CD14-positive monocyte (primary cell): ENCODE measurements around the gene BNC2. TPM values are rescaled to one million over a fixed set of nuclear protein-coding genes. Genes with fewer than 3 reads are reported as not detected.

Source experiments
- DNase-seq, 3 donors: peaks; one replicate each; pipeline ENCODE4 v3.0.0-alpha.2; 2011 to 2022
- H2AFZ ChIP-seq: 2 replicates; pipeline ENCODE4 v1.6.0; 2012; ENCODE audit warnings: mild to moderate bottlenecking, low read depth, low read length, inconsistent platforms; ENCODE audit not compliant: insufficient read depth, poor library complexity, severe bottlenecking
- H3K27ac ChIP-seq, 2 donors: 1 replicate in 1 of 2; 2 replicates in 1 of 2; pipeline ENCODE4 v1.5.1; 2012 to 2013; ENCODE audit warnings: low read length in 2 of 2, control low read depth in 1 of 2, inconsistent platforms in 1 of 2, low read depth in 1 of 2, mild to moderate bottlenecking in 1 of 2
- H3K27me3 ChIP-seq, 2 donors: one replicate each; pipeline versions ENCODE4 v1.6.0 to v1.6.1; 2011 to 2013; ENCODE audit warnings: low read length in 2 of 2; ENCODE audit not compliant: control insufficient read depth in 2 of 2, insufficient read depth in 2 of 2
- H3K36me3 ChIP-seq, 2 donors: replicated peaks in 1 of 2; 1 replicate in 1 of 2; 2 replicates in 1 of 2; pipeline versions ENCODE4 v1.5.1 to v1.6.1; 2012 to 2013; ENCODE audit warnings: low read length in 2 of 2, control low read depth in 1 of 2, inconsistent platforms in 1 of 2, mild to moderate bottlenecking in 1 of 2; ENCODE audit not compliant: insufficient read depth in 2 of 2, control insufficient read depth in 1 of 2
- H3K4me1 ChIP-seq, 2 donors: 1 replicate in 1 of 2; 2 replicates in 1 of 2; pipeline versions ENCODE4 v1.5.1 to v1.6.1; 2012 to 2013; ENCODE audit warnings: low read length in 2 of 2, control low read depth in 1 of 2, inconsistent platforms in 1 of 2, mild to moderate bottlenecking in 1 of 2, moderate library complexity in 1 of 2; ENCODE audit not compliant: insufficient read depth in 2 of 2, control insufficient read depth in 1 of 2
- H3K4me2 ChIP-seq: replicated peaks from 2 replicates; pipeline ENCODE3; 2012; ENCODE audit warnings: low read length, moderate library complexity, mild to moderate bottlenecking; ENCODE audit not compliant: poor library complexity, severe bottlenecking; ENCODE audit errors: extremely low read depth
- H3K4me3 ChIP-seq, 3 experiments: fragments of 200-600 bp in 1 of 3; sonication (generic) in 1 of 3; replicated peaks in 1 of 3; 1 replicate in 2 of 3; 2 replicates in 1 of 3; pipeline ENCODE4 v1.5.1; 2011 to 2013; ENCODE audit warnings: low read length in 3 of 3, mild to moderate bottlenecking in 3 of 3, control low read depth in 2 of 3, low read depth in 2 of 3, inconsistent platforms in 1 of 3, moderate library complexity in 1 of 3
- H3K79me2 ChIP-seq: 2 replicates; pipeline ENCODE4 v1.6.0; 2012; ENCODE audit warnings: mild to moderate bottlenecking, control low read depth, inconsistent platforms, low read length, moderate library complexity; ENCODE audit not compliant: insufficient read depth
- H3K9ac ChIP-seq: 2 replicates; pipeline ENCODE4 v1.6.0; 2017; ENCODE audit warnings: low read length, mild to moderate bottlenecking; ENCODE audit not compliant: insufficient read depth, poor library complexity, severe bottlenecking
- H3K9me3 ChIP-seq, 2 donors: replicated peaks in 1 of 2; 1 replicate in 1 of 2; 2 replicates in 1 of 2; pipeline versions ENCODE4 v1.5.1 to v1.6.1; 2012 to 2013; ENCODE audit warnings: low read length in 2 of 2, control low read depth in 1 of 2; ENCODE audit not compliant: control insufficient read depth in 1 of 2, insufficient read depth in 1 of 2
- H4K20me1 ChIP-seq: 2 replicates; pipeline ENCODE4 v1.6.0; 2012; ENCODE audit warnings: mild to moderate bottlenecking, low read length, control low read depth, moderate library complexity; ENCODE audit not compliant: insufficient read depth
- H3K27ac Mint-ChIP-seq, 7 donors: one replicate each; pipeline ENCODE4 v1.8.0; 2020; ENCODE audit warnings: mild to moderate bottlenecking in 7 of 7, mixed read lengths in 7 of 7, moderate library complexity in 6 of 7, inconsistent platforms in 2 of 7
- H3K27me3 Mint-ChIP-seq, 3 donors: one replicate each; pipeline ENCODE4 v1.8.0; 2021 to 2022; ENCODE audit warnings: low read depth in 3 of 3, mild to moderate bottlenecking in 3 of 3, mixed read lengths in 3 of 3, moderate library complexity in 3 of 3, inconsistent platforms in 1 of 3
- H3K36me3 Mint-ChIP-seq, 2 donors: one replicate each; pipeline ENCODE4 v1.8.0; 2020; ENCODE audit warnings: mixed read lengths in 2 of 2, inconsistent platforms in 1 of 2, mild to moderate bottlenecking in 1 of 2
- H3K4me1 Mint-ChIP-seq: one replicate; pipeline ENCODE4 v1.8.0; 2020; ENCODE audit warnings: mild to moderate bottlenecking, mixed read lengths
- H3K4me3 Mint-ChIP-seq, 2 donors: one replicate each; pipeline ENCODE4 v1.8.0; 2020; ENCODE audit warnings: mild to moderate bottlenecking in 2 of 2, mixed read lengths in 2 of 2, moderate library complexity in 1 of 2
- H3K9me3 Mint-ChIP-seq, 7 donors: one replicate each; pipeline ENCODE4 v1.8.0; 2020 to 2022; ENCODE audit warnings: mixed read lengths in 7 of 7, mild to moderate bottlenecking in 6 of 7, moderate library complexity in 6 of 7, inconsistent platforms in 2 of 7
- WGBS: methylation state at CpG from one replicate; pipeline ENCODE4 v1.1.5; 2013; ENCODE audit warnings: missing lambda C conversion rate; ENCODE audit not compliant: insufficient coverage; 5-methylcytosine and 5-hydroxymethylcytosine counted together
- intact Hi-C, 2 donors: fragments of 100-400 bp; cut with micrococcal nuclease; formaldehyde crosslinking; loops; one replicate each; pipeline versions ENCODE4 v1.15.0 to v1.15.1; 2023
- polyA plus RNA-seq, 3 donors: library from polyadenylated mRNA; depleted of rRNA in 1 of 3; unstranded in 2 of 3; stranded (reverse) in 1 of 3; fragments of 300-500 nt in 2 of 3; fragments of >200 nt in 1 of 3; fragmentation: Illumina TruSeq in 2 of 3; gene quantifications; 1 replicate in 2 of 3; 2 replicates in 1 of 3; pipeline ENCODE4 v1.2.3, GENCODE V29; 2012 to 2021
- TF ChIP-seq, protein P1 (sequence below): fragments of 200-600 bp; IDR thresholded peaks from one replicate; pipeline ENCODE4 v1.8.0; 2022; ENCODE audit warnings: antibody characterized with exemption, mild to moderate bottlenecking

Gene BNC2
- polyA plus RNA-seq, 3 donors: 0.01 TPM; not detected in 2

DNA sequence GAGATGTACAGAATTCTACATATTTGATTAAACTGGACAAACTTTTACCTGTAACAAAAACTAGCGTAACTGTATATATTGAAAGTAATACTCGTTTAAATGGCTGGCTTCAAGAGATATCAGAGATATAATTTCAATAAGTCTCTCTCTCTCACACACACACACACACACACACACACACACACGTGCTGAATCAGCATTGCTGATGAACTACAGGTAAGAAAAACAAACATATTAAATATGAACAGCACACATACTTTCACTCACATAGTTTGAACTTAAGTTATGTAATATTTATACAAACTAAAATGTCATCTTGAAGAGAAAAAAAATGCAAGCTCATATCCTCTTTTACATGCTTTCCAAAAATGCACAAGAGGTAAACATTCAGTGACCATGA lies 145.4 kb downstream of the BNC2 start:
- H3K4me1 ChIP-seq: peaks cover 0 to 3% of the 10 kb centered on the region in 2 donors
- Mint-ChIP-seq H3K27me3 (peaks cover 40 to 47% (median 45%) of the 10 kb centered on the region in 3 donors), H3K4me3 (no peak overlapping the region), H3K4me1 (peaks cover 9% of the 10 kb centered on the region), H3K36me3 (no peaks in the 10 kb centered on the region), H3K27ac (no peak overlapping the region), H3K9me3 (peaks cover 0 to 7% (median 2%) of the 10 kb centered on the region in 7 donors)
- H2AFZ ChIP-seq: no peak overlapping the region
- TF ChIP-seq, protein P1, sequence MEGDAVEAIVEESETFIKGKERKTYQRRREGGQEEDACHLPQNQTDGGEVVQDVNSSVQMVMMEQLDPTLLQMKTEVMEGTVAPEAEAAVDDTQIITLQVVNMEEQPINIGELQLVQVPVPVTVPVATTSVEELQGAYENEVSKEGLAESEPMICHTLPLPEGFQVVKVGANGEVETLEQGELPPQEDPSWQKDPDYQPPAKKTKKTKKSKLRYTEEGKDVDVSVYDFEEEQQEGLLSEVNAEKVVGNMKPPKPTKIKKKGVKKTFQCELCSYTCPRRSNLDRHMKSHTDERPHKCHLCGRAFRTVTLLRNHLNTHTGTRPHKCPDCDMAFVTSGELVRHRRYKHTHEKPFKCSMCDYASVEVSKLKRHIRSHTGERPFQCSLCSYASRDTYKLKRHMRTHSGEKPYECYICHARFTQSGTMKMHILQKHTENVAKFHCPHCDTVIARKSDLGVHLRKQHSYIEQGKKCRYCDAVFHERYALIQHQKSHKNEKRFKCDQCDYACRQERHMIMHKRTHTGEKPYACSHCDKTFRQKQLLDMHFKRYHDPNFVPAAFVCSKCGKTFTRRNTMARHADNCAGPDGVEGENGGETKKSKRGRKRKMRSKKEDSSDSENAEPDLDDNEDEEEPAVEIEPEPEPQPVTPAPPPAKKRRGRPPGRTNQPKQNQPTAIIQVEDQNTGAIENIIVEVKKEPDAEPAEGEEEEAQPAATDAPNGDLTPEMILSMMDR: no peak
- no peak overlapping the region for H3K4me3 ChIP-seq
- no peak overlapping the region for H3K4me2 ChIP-seq
- H3K9ac ChIP-seq: no peak overlapping the region
- H4K20me1 ChIP-seq: no peaks in the 10 kb centered on the region
- H3K27me3 ChIP-seq: peaks cover 40 to 55% of the 10 kb centered on the region in 2 donors
- WGBS: no CpG with 5 or more reads among the region's 3 CpGs
- intact Hi-C loops: no loop called here
- peaks cover 0 to 4% of the 10 kb centered on the region in 2 donors for H3K9me3 ChIP-seq
- no peak overlapping the region for H3K27ac ChIP-seq
- H3K36me3 ChIP-seq: no peaks in the 10 kb centered on the region
- no peak for DNase-seq
- no peaks in the 10 kb centered on the region for H3K79me2 ChIP-seq

DNA sequence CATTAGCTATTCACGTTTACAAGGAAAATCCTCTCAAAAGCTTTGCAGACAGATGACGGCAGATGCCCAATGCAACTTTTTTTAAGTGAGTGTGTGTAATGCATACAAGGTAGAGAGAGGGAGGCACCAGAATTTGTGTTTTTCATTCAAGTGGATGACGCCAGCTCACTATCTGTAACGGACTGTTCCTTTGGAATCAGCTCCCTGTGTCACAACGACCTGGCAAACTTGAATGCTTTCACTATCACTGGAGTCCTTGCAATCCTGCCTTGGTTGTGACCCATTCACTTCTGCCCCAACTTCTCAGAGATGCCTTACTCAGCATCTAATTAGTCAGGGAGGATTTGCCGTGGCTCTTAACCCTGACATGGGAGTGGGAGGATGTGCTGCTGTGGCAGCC lies 148.5 kb downstream of the BNC2 start:
- no peak overlapping the region for H3K27ac ChIP-seq
- H3K4me1 ChIP-seq: peaks cover 0 to 3% of the 10 kb centered on the region in 2 donors
- no peaks in the 10 kb centered on the region for H3K79me2 ChIP-seq
- H3K27me3 ChIP-seq: peaks cover 16 to 28% of the 10 kb centered on the region in 2 donors
- Mint-ChIP-seq H3K27ac (no peak overlapping the region), H3K36me3 (no peaks in the 10 kb centered on the region), H3K9me3 (peaks cover 0 to 7% (median 2%) of the 10 kb centered on the region in 7 donors), H3K4me1 (peaks cover 4% of the 10 kb centered on the region), H3K27me3 (peaks cover 21 to 26% (median 25%) of the 10 kb centered on the region in 3 donors), H3K4me3 (no peak overlapping the region)
- H3K9ac ChIP-seq: no peak overlapping the region
- H3K9me3 ChIP-seq: peaks cover 0 to 4% of the 10 kb centered on the region in 2 donors
- H3K36me3 ChIP-seq: no peaks in the 10 kb centered on the region
- intact Hi-C loops: no loop called here
- no peaks in the 10 kb centered on the region for H4K20me1 ChIP-seq
- TF ChIP-seq, protein P1: no peak
- H2AFZ ChIP-seq: no peak overlapping the region
- H3K4me2 ChIP-seq: no peak overlapping the region
- no peak for DNase-seq
- H3K4me3 ChIP-seq: no peak overlapping the region
- 100% methylated on average over 2 of the region's 6 CpGs for WGBS
